Neuronal stem cell (in vitro differentiated cells): ENCODE data around the gene PSMC5.

Experiments used
- DNase-seq: peaks from one replicate; pipeline ENCODE4 v3.0.0-alpha.2; 2013; ENCODE audit warnings: low spot score
- H2AFZ ChIP-seq: one replicate; pipeline ENCODE4 v1.6.1; 2013; ENCODE audit warnings: mild to moderate bottlenecking, low read length, inconsistent platforms
- H2AK5ac ChIP-seq: 2 replicates; pipeline ENCODE4 v1.6.1; 2013; ENCODE audit warnings: low read depth, mild to moderate bottlenecking, inconsistent platforms, low read length, moderate library complexity, mixed read lengths
- H2BK120ac ChIP-seq: 2 replicates; pipeline ENCODE4 v1.6.1; 2013; ENCODE audit warnings: low read depth, mild to moderate bottlenecking, inconsistent platforms, low read length, moderate library complexity, mixed read lengths
- H2BK12ac ChIP-seq: one replicate; pipeline ENCODE4 v1.6.1; 2013; ENCODE audit warnings: low read length, inconsistent platforms
- H2BK15ac ChIP-seq: 2 replicates; pipeline ENCODE4 v1.6.1; 2013; ENCODE audit warnings: mild to moderate bottlenecking, low read length, inconsistent platforms, mixed read lengths
- H2BK5ac ChIP-seq: one replicate; pipeline ENCODE4 v1.6.1; 2013; ENCODE audit warnings: inconsistent platforms, mild to moderate bottlenecking, low read length, moderate library complexity
- H3K14ac ChIP-seq: one replicate; pipeline ENCODE4 v1.6.1; 2013; ENCODE audit warnings: low read length, inconsistent platforms
- H3K18ac ChIP-seq: 2 replicates; pipeline ENCODE4 v1.6.1; 2013; ENCODE audit warnings: low read length, inconsistent platforms
- H3K23ac ChIP-seq: 2 replicates; pipeline ENCODE4 v1.6.1; 2013; ENCODE audit warnings: low read depth, mild to moderate bottlenecking, mixed read lengths, low read length, inconsistent platforms; ENCODE audit not compliant: poor library complexity
- H3K27ac ChIP-seq: replicated peaks from 3 replicates; pipeline ENCODE4 v1.5.1; 2013; ENCODE audit warnings: low read length, inconsistent platforms
- H3K27me3 ChIP-seq, 3 experiments: 2 replicates each; pipeline ENCODE4 v1.6.1; 2013; ENCODE audit warnings: low read length in 3 of 3, mild to moderate bottlenecking in 2 of 3, inconsistent platforms in 1 of 3, low read depth in 1 of 3, mixed read lengths in 1 of 3, moderate library complexity in 1 of 3; ENCODE audit not compliant: control insufficient read depth in 3 of 3, insufficient read depth in 3 of 3
- H3K36me3 ChIP-seq, 2 donors: replicated peaks in 1 of 2; 2 replicates each; pipeline ENCODE4 v1.6.1; 2013; ENCODE audit warnings: low read length in 2 of 2; ENCODE audit not compliant: control insufficient read depth in 2 of 2, insufficient read depth in 2 of 2
- H3K4ac ChIP-seq: 2 replicates; pipeline ENCODE4 v1.6.1; 2013; ENCODE audit warnings: inconsistent platforms, mild to moderate bottlenecking, low read length, moderate library complexity
- H3K4me1 ChIP-seq, 2 donors: 1 replicate in 1 of 2; 2 replicates in 1 of 2; pipeline ENCODE4 v1.6.1; 2013; ENCODE audit warnings: low read length in 2 of 2, low read depth in 1 of 2; ENCODE audit not compliant: control insufficient read depth in 2 of 2, insufficient read depth in 1 of 2
- H3K4me2 ChIP-seq: one replicate; pipeline ENCODE4 v1.6.1; 2013; ENCODE audit warnings: mild to moderate bottlenecking, low read length, inconsistent platforms; ENCODE audit not compliant: insufficient read depth, poor library complexity, severe bottlenecking
- H3K4me3 ChIP-seq, 2 donors: 2 replicates each; pipeline ENCODE4 v1.5.1; 2013; ENCODE audit warnings: low read length in 2 of 2, mild to moderate bottlenecking in 2 of 2, inconsistent platforms in 1 of 2, moderate library complexity in 1 of 2
- H3K79me1 ChIP-seq: one replicate; pipeline ENCODE4 v1.6.1; 2013; ENCODE audit warnings: low read depth, mild to moderate bottlenecking, inconsistent platforms, low read length, moderate library complexity
- H3K9ac ChIP-seq: one replicate; pipeline ENCODE4 v1.6.1; 2013; ENCODE audit warnings: mild to moderate bottlenecking, low read depth, low read length, inconsistent platforms; ENCODE audit not compliant: poor library complexity
- H3K9me3 ChIP-seq, 2 donors: replicated peaks in 1 of 2; 2 replicates each; pipeline versions ENCODE3 to v1.6.1; 2013; ENCODE audit warnings: low read length in 2 of 2, mild to moderate bottlenecking in 2 of 2, inconsistent platforms in 1 of 2, low read depth in 1 of 2, mixed read lengths in 1 of 2, moderate library complexity in 1 of 2; ENCODE audit not compliant: control insufficient read depth in 2 of 2, insufficient read depth in 1 of 2
- H4K8ac ChIP-seq: one replicate; pipeline ENCODE4 v1.6.1; 2013; ENCODE audit warnings: low read depth, mild to moderate bottlenecking, inconsistent platforms, low read length, moderate library complexity
- H4K91ac ChIP-seq: one replicate; pipeline ENCODE4 v1.6.1; 2013; ENCODE audit warnings: low read length, low read depth, mild to moderate bottlenecking, inconsistent platforms; ENCODE audit not compliant: poor library complexity
- WGBS, 2 donors: extraction: QIAGEN DNeasy Blood & Tissue Kit; methylation state at CpG; one replicate each; pipeline ENCODE4 v1.1.7; 2013; ENCODE audit warnings: missing lambda C conversion rate in 2 of 2, mixed read lengths in 1 of 2; ENCODE audit not compliant: insufficient read length in 2 of 2, insufficient replicate concordance in 1 of 2; ENCODE audit errors: extremely low coverage in 2 of 2; 5-methylcytosine and 5-hydroxymethylcytosine counted together

Gene PSMC5

DNA sequence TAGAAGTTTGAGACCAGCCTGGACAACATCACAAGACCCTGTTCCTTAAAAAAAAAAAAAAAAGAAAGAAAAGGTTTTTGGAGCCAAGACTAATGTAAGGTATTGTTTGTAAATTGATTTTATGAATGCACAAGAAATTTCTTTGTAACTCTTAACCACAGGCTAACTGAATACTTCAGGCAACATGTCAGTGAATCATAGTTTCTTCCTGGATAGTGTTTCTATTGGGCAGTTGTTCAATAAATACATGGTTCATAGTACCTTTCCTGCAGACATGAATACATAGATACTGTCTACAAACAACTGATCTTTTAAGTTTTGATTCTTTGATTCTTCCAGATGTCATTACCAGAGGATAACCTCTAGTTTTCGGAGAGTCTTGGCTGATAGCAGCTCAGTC, 41.7 kb upstream of the PSMC5 start:
- no peak overlapping the region for H3K23ac ChIP-seq
- H3K9me3 ChIP-seq: no peaks in the 10 kb centered on the region
- H3K4ac ChIP-seq: no peak overlapping the region
- no peak overlapping the region for H2BK120ac ChIP-seq
- no peak overlapping the region for H2AK5ac ChIP-seq
- peaks cover 2% of the 10 kb centered on the region for H3K79me1 ChIP-seq
- no peak overlapping the region for H4K91ac ChIP-seq
- H2BK5ac ChIP-seq: no peak overlapping the region
- H3K9ac ChIP-seq: no peak overlapping the region
- no peak overlapping the region for H2BK15ac ChIP-seq
- H3K27ac ChIP-seq: no peak overlapping the region
- WGBS, 2 donors: no CpG with 5 or more reads among the region's 1 CpG
- peaks cover 15 to 96% of the 10 kb centered on the region in 2 donors for H3K36me3 ChIP-seq
- H3K4me3 ChIP-seq: no peak overlapping the region
- no peak overlapping the region for H3K18ac ChIP-seq
- H3K4me2 ChIP-seq: no peak overlapping the region
- no peaks in the 10 kb centered on the region for H3K27me3 ChIP-seq
- H4K8ac ChIP-seq: no peak overlapping the region
- H2AFZ ChIP-seq: no peak overlapping the region
- no peak for DNase-seq
- no peaks in the 10 kb centered on the region for H3K4me1 ChIP-seq
- H2BK12ac ChIP-seq: no peak overlapping the region
- no peak overlapping the region for H3K14ac ChIP-seq

DNA sequence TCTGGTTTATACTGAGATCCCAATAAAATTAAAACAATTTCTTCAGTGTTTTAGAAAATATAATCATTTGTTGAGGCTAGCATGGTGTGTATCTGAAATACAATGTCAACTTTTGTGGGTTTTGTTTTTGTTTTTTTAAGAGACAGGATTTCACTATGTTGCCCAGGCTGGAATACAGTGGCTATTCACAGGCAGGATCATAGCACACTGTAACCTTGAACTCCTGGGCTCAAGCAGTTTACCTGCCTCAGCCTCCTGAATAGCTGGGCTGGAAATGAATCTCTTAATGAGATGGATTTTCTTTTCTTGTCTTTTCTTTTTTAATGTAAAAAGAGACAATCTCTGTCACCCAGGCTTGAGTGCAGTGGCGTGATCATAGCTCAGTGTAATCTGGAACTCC, 41.1 kb upstream of the PSMC5 start:
- no peak overlapping the region for H2AFZ ChIP-seq
- no peak overlapping the region for H3K4me2 ChIP-seq
- no peak for DNase-seq
- peaks cover 15 to 96% of the 10 kb centered on the region in 2 donors for H3K36me3 ChIP-seq
- no peak overlapping the region for H2AK5ac ChIP-seq
- no peak overlapping the region for H4K8ac ChIP-seq
- H2BK120ac ChIP-seq: no peak overlapping the region
- H3K4ac ChIP-seq: no peak overlapping the region
- H2BK12ac ChIP-seq: no peak overlapping the region
- H3K4me1 ChIP-seq: no peaks in the 10 kb centered on the region
- no peak overlapping the region for H3K27ac ChIP-seq
- H4K91ac ChIP-seq: no peak overlapping the region
- H2BK5ac ChIP-seq: no peak overlapping the region
- no peak overlapping the region for H3K9ac ChIP-seq
- H3K18ac ChIP-seq: no peak overlapping the region
- no peak overlapping the region for H3K14ac ChIP-seq
- no peaks in the 10 kb centered on the region for H3K27me3 ChIP-seq
- H3K23ac ChIP-seq: no peak overlapping the region
- no peak overlapping the region for H2BK15ac ChIP-seq
- WGBS, 2 donors: no CpG with 5 or more reads among the region's 1 CpG
- no peak overlapping the region for H3K4me3 ChIP-seq
- H3K79me1 ChIP-seq: peaks cover 2% of the 10 kb centered on the region
- no peaks in the 10 kb centered on the region for H3K9me3 ChIP-seq

DNA sequence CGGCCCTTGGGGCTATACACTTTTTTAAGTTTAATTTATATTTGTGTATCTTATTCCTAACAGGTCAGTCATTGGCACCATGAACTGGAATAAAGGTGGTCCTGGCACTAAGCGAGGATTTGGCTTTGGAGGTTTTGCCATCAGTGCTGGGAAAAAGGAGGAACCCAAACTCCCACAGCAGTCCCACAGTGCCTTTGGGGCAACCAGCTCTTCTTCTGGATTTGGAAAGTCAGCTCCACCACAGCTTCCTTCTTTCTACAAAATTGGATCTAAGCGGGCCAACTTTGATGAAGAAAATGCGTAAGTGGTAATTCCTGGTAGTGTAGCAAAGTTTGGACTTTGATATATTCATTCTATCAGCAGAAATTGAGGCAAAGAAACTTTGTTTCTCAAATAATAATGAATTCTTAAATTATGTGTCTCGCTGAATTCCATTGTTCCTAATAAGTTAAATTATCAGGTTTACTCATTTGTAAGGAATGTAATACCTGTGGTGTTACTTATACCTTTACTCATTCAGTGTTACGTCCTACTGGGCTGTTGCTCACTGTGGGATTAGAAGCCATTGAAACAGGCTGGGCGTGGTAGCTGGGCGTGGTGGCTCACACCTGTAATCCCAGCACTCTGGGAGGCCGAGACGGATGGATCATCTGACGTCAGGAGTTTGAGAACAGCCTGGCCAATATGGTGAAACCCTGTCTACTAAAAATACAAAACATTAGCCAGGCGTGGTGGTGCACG, 40.1 kb upstream of the PSMC5 start:
- H3K14ac ChIP-seq: no peak overlapping the region
- no peak overlapping the region for H2BK12ac ChIP-seq
- no peak overlapping the region for H2AK5ac ChIP-seq
- H3K27ac ChIP-seq: no peak overlapping the region
- no peak overlapping the region for H2BK15ac ChIP-seq
- H4K91ac ChIP-seq: no peak overlapping the region
- H3K27me3 ChIP-seq: no peaks in the 10 kb centered on the region
- H3K4me1 ChIP-seq: no peaks in the 10 kb centered on the region
- H3K9me3 ChIP-seq: no peaks in the 10 kb centered on the region
- WGBS, 2 donors: no CpG with 5 or more reads among the region's 13 CpGs
- H2BK5ac ChIP-seq: no peak overlapping the region
- no peak overlapping the region for H3K23ac ChIP-seq
- no peak overlapping the region for H3K4ac ChIP-seq
- no peak overlapping the region for H3K4me3 ChIP-seq
- no peak overlapping the region for H2BK120ac ChIP-seq
- H3K9ac ChIP-seq: no peak overlapping the region
- DNase-seq: no peak
- H2AFZ ChIP-seq: no peak overlapping the region
- H4K8ac ChIP-seq: no peak overlapping the region
- H3K4me2 ChIP-seq: no peak overlapping the region
- H3K18ac ChIP-seq: no peak overlapping the region
- H3K36me3 ChIP-seq: peaks cover 16 to 100% of the 10 kb centered on the region in 2 donors
- peaks cover 2% of the 10 kb centered on the region for H3K79me1 ChIP-seq

DNA sequence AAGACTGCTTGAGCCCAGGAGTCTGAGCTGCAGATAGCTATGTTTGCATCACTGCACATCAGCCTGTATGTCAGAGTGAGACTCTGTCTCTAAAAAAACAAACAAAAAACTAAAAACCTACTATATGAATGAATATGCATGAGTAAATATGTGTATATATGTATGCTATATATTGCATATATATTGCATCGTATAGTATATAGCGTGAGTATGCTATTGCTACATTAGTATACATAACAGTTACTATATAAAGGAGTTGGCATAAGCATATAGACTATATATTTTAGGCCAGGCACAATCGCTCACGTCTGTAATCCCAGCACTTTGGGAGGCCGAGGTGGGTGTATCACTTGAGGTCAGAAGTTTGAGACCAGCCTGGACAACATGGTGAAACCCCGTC, 37.2 kb upstream of the PSMC5 start:
- peaks cover 2% of the 10 kb centered on the region for H3K79me1 ChIP-seq
- no peaks in the 10 kb centered on the region for H3K4me1 ChIP-seq
- WGBS, 2 donors: no CpG with 5 or more reads among the region's 6 CpGs
- H2BK12ac ChIP-seq: no peak overlapping the region
- peaks cover 26 to 99% of the 10 kb centered on the region in 2 donors for H3K36me3 ChIP-seq
- H3K9ac ChIP-seq: no peak overlapping the region
- H3K27ac ChIP-seq: no peak overlapping the region
- H2BK15ac ChIP-seq: no peak overlapping the region
- H3K9me3 ChIP-seq: no peaks in the 10 kb centered on the region
- no peak overlapping the region for H4K8ac ChIP-seq
- no peak overlapping the region for H2AFZ ChIP-seq
- H3K14ac ChIP-seq: no peak overlapping the region
- H3K4ac ChIP-seq: no peak overlapping the region
- H2BK120ac ChIP-seq: no peak overlapping the region
- no peak overlapping the region for H2AK5ac ChIP-seq
- H2BK5ac ChIP-seq: no peak overlapping the region
- no peaks in the 10 kb centered on the region for H3K27me3 ChIP-seq
- no peak overlapping the region for H3K4me2 ChIP-seq
- H4K91ac ChIP-seq: no peak overlapping the region
- no peak for DNase-seq
- no peak overlapping the region for H3K23ac ChIP-seq
- no peak overlapping the region for H3K4me3 ChIP-seq
- no peak overlapping the region for H3K18ac ChIP-seq
